Daoy (cell line): ENCODE results near the gene LIN9. TPM values are rescaled to one million over a fixed set of nuclear protein-coding genes. Genes with fewer than 3 reads are reported as not detected.

Experiments
- total RNA-seq: library from RNA; depleted of rRNA; stranded (reverse); fragments of >200 nt; shearing (Covaris generic); gene quantifications from 2 replicates; pipeline ENCODE4 v1.2.3, GENCODE V29; 2014; rRNA removed

Gene LIN9
- total RNA-seq, 1 experiment from 2014 or later = 18.9 TPM

Other genes starting within 250 kb of the LIN9 start
- 266 and 305 TPM in 2 replicates for gene H3-3A, start 246.4 kb downstream of the LIN9 start, total RNA-seq
- 57.0 and 58.2 TPM in 2 replicates for gene ACBD3, start 122.4 kb downstream of the LIN9 start, total RNA-seq
- gene MIXL1, start 85.5 kb downstream of the LIN9 start, total RNA-seq = 0.17 TPM in 1 of 2 replicates, not detected in the other
- gene PARP1, start 98.9 kb upstream of the LIN9 start, total RNA-seq = 237 and 242 TPM in 2 replicates
- gene STUM, start 239.6 kb upstream of the LIN9 start, total RNA-seq = 0.45 TPM in 1 of 2 replicates, not detected in the other